Ascending aorta (tissue), 2 donors: Measurements from ENCODE around the gene SEPTIN7. TPM values are rescaled to one million over a fixed set of nuclear protein-coding genes. Genes with fewer than 3 reads are reported as not detected.
A peak's percentile ranks its signal among the peaks of the same experiment; 100 is the strongest.

Source experiments
- DNase-seq, 2 donors: peaks; one replicate each; pipeline ENCODE4 v3.0.0-alpha.2; 2019; ENCODE audit warnings: low spot score in 2 of 2
- H3K27ac ChIP-seq, 2 donors: fragments of 200-600 bp; sonication (generic); one replicate each; pipeline ENCODE4 v1.5.1; 2016 to 2017; ENCODE audit warnings: mild to moderate bottlenecking in 1 of 2
- H3K27me3 ChIP-seq: fragments of 200-600 bp; sonication (generic); one replicate; pipeline ENCODE4 v1.5.1; 2017
- H3K36me3 ChIP-seq, 2 donors: fragments of 200-600 bp; sonication (generic); one replicate each; pipeline ENCODE4 v1.5.1; 2016
- H3K4me1 ChIP-seq, 2 donors: fragments of 200-600 bp; sonication (generic); one replicate each; pipeline ENCODE4 v1.5.1; 2016 to 2017; ENCODE audit warnings: mild to moderate bottlenecking in 1 of 2
- H3K4me3 ChIP-seq, 2 donors: fragments of 200-600 bp; sonication (generic); one replicate each; pipeline ENCODE4 v1.5.1; 2016 to 2017; ENCODE audit warnings: mild to moderate bottlenecking in 1 of 2
- H3K9me3 ChIP-seq, 2 donors: fragments of 200-600 bp; sonication (generic); one replicate each; pipeline ENCODE4 v1.5.1; 2016
- CTCF ChIP-seq, 3 experiments: fragments of 200-600 bp in 2 of 3; fragments of 450-650 bp in 1 of 3; sonication (generic) in 2 of 3; IDR thresholded peaks; one replicate each; pipeline ENCODE4 v1.5.1; 2016 to 2019; ENCODE audit warnings: antibody characterized with exemption in 3 of 3, mild to moderate bottlenecking in 1 of 3, moderate library complexity in 1 of 3
- intact Hi-C: fragments of 100-400 bp; cut with DNase I; formaldehyde crosslinking; loops from one replicate; pipeline ENCODE4 v1.15.1; 2023
- total RNA-seq: library from RNA; depleted of rRNA; stranded (reverse); fragments of >200 nt; gene quantifications from one replicate; pipeline ENCODE4 v1.1.0, GENCODE V29; 2016

Gene SEPTIN7
- total RNA-seq, 1 donor from 2014 or later = 171 TPM

GRCh38 chr7:35802102-35802466, 1.2 kb downstream of the SEPTIN7 start:
- intact Hi-C loops = loop anchor here (1.0 to 10.0 kb wide), 8 partner anchors 65 to 585 kb away; partner anchors contain the start of genes ANLN and HERPUD2
- DNase-seq = no peak
- peaks cover 0 to 16% of the 10 kb centered on the region in 2 donors for H3K4me1 ChIP-seq

GRCh38 chr7:35802649-35803048, 1.8 kb downstream of the SEPTIN7 start:
- intact Hi-C loops = loop anchor here (1.0 to 10.0 kb wide), 8 partner anchors 65 to 585 kb away; partner anchors contain the start of genes ANLN and HERPUD2
- peak overlapping the region; percentile 81 to 83 for H3K4me3 ChIP-seq
- H3K27me3 ChIP-seq = no peaks in the 10 kb centered on the region
- H3K9me3 ChIP-seq = no peaks in the 10 kb centered on the region
- TF ChIP-seq CTCF (IDR thresholded peaks at IDR 0.05) = no peak
- no peaks in the 10 kb centered on the region for H3K36me3 ChIP-seq
- peak overlapping the region; percentile 98 to 99 for H3K27ac ChIP-seq
- peaks cover 0 to 16% of the 10 kb centered on the region in 2 donors for H3K4me1 ChIP-seq
- DNase-seq = no peak

More at GRCh38 chr7:35802102-35802466, 1.2 kb downstream of the SEPTIN7 start:
- Histone ChIP-seq H3K9me3 (no peaks in the 10 kb centered on the region), H3K36me3 (no peaks in the 10 kb centered on the region), H3K27ac (peak overlapping the region; percentile 98 to 99), H3K4me3 (peak overlapping the region; percentile 81 to 83), H3K27me3 (no peaks in the 10 kb centered on the region)
- no peak for TF ChIP-seq CTCF (IDR thresholded peaks at IDR 0.05)

- H3K4me3 ChIP-seq = no peak overlapping the region
- intact Hi-C loops = loop anchor here (5.0 to 10.0 kb wide), 7 partner anchors 63 to 583 kb away; partner anchors contain the start of gene ANLN
- H3K4me1 ChIP-seq = peaks cover 0 to 16% of the 10 kb centered on the region in 2 donors
Measured at GRCh38 chr7:35804231-35804970, 3.5 kb downstream of the SEPTIN7 start.

GRCh38 chr7:35805876-35806275, 5.0 kb downstream of the SEPTIN7 start:
- Histone ChIP-seq H3K9me3 (no peaks in the 10 kb centered on the region), H3K27me3 (no peaks in the 10 kb centered on the region), H3K36me3 (no peaks in the 10 kb centered on the region), H3K27ac (no peak overlapping the region), H3K4me3 (no peak overlapping the region), H3K4me1 (peaks cover 0 to 16% of the 10 kb centered on the region in 2 donors)
- intact Hi-C loops = loop anchor here (10.0 kb wide), 1 partner anchor 309 kb away; no protein-coding TSS in a partner anchor
- no peak for DNase-seq
- no peak for TF ChIP-seq CTCF (IDR thresholded peaks at IDR 0.05)

More at GRCh38 chr7:35804231-35804970, 3.5 kb downstream of the SEPTIN7 start:
- Histone ChIP-seq H3K9me3 (no peaks in the 10 kb centered on the region), H3K27me3 (no peaks in the 10 kb centered on the region), H3K27ac (no peak overlapping the region), H3K36me3 (no peaks in the 10 kb centered on the region)
- DNase-seq = no peak
- TF ChIP-seq CTCF (IDR thresholded peaks at IDR 0.05) = no peak

- H3K4me3 ChIP-seq = no peak overlapping the region
- H3K27ac ChIP-seq = no peak overlapping the region
- intact Hi-C loops = no loop called here
- no peak for DNase-seq
- no peaks in the 10 kb centered on the region for H3K27me3 ChIP-seq
- peaks cover 0 to 7% of the 10 kb centered on the region in 2 donors for H3K4me1 ChIP-seq
- TF ChIP-seq CTCF (IDR thresholded peaks at IDR 0.05) = no peak
- no peaks in the 10 kb centered on the region for H3K36me3 ChIP-seq
- peaks cover 0 to 26% of the 10 kb centered on the region in 2 donors for H3K9me3 ChIP-seq
Measured at GRCh38 chr7:35816514-35816913, 15.7 kb downstream of the SEPTIN7 start.
